ENCODE data around the gene KIF21A.

Gene KIF21A

DNA sequence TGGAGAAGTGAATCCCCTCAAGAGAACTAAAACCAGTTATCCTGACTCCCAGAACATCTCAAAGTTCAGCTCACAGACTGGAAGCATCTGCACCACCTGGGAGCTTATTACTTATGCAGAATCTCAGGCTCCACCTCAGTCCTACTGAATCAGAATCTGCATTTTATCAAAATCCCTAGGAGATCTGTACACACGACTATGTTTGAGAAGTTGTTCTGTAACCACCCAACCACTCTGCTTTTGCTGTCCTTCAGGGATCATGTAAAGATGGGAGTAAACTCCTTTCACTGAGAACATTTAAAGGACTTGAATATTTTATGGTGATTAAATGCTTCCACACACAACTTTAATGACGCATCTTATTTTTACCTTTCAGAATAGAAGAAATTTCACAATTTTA is 98.0 kb downstream of the KIF21A start:
- H3K27me3 ChIP-seq (ENCODE audit: low read length) = no peaks in the 10 kb centered on the region
- H3K4me3 ChIP-seq (ENCODE audit: insufficient read depth, low read length, poor library complexity, severe bottlenecking) = no peak overlapping the region
- no peaks in the 10 kb centered on the region for H3K9me2 ChIP-seq (replicated peaks; ENCODE audit: insufficient read depth, low read length)
- no peaks in the 10 kb centered on the region for H3F3A ChIP-seq (ENCODE audit: insufficient read depth)
- H3K4me2 ChIP-seq (ENCODE audit: low read depth, low read length, poor library complexity, severe bottlenecking) = no peak overlapping the region
- H3K27ac ChIP-seq (ENCODE audit: low read depth, low read length) = no peak overlapping the region
- H2AFZ ChIP-seq (ENCODE audit: low read depth, low read length, severe bottlenecking) = no peak overlapping the region
- no peaks in the 10 kb centered on the region for H3K9me3 ChIP-seq (ENCODE audit: insufficient read depth, low read length)
- H4K20me1 ChIP-seq (ENCODE audit: low read depth, low read length) = no peaks in the 10 kb centered on the region
- TF ChIP-seq, protein P1, sequence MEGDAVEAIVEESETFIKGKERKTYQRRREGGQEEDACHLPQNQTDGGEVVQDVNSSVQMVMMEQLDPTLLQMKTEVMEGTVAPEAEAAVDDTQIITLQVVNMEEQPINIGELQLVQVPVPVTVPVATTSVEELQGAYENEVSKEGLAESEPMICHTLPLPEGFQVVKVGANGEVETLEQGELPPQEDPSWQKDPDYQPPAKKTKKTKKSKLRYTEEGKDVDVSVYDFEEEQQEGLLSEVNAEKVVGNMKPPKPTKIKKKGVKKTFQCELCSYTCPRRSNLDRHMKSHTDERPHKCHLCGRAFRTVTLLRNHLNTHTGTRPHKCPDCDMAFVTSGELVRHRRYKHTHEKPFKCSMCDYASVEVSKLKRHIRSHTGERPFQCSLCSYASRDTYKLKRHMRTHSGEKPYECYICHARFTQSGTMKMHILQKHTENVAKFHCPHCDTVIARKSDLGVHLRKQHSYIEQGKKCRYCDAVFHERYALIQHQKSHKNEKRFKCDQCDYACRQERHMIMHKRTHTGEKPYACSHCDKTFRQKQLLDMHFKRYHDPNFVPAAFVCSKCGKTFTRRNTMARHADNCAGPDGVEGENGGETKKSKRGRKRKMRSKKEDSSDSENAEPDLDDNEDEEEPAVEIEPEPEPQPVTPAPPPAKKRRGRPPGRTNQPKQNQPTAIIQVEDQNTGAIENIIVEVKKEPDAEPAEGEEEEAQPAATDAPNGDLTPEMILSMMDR (IDR thresholded peaks at IDR 0.05; ENCODE audit: insufficient read depth, low read length, poor library complexity, severe bottlenecking) = no peak
- no peak for TF ChIP-seq EZH2phosphoT487 (conservative IDR thresholded peaks at IDR 0.05; ENCODE audit: low read length)
- no peaks in the 10 kb centered on the region for H3K36me3 ChIP-seq (ENCODE audit: low read length)
- no peaks in the 10 kb centered on the region for H3K79me2 ChIP-seq (ENCODE audit: insufficient read depth, low read length)
- H3K9ac ChIP-seq (ENCODE audit: low read length) = no peak overlapping the region

DNA sequence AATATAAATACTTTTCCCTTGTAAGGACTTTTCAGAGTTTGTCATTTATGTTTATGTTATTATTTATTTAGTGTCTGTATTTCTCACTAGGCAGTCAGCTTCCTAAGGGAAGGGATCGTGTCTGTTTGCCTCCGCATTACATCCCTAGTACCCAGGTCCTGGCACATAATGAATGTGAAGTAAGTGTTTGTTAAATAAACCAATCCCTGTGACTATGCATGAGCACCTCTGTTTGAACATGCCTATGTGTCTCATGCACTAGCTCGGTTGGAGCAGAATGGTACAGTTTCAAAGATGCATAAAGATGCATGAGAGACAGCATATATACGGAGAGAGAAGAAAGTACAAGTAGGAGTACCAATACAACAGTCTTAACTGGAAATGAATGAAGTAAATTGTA is 99.3 kb downstream of the KIF21A start:
- H3K9me3 ChIP-seq (ENCODE audit: insufficient read depth, low read length) = no peaks in the 10 kb centered on the region
- H3K4me3 ChIP-seq (ENCODE audit: insufficient read depth, low read length, poor library complexity, severe bottlenecking) = no peak overlapping the region
- no peaks in the 10 kb centered on the region for H3K36me3 ChIP-seq (ENCODE audit: low read length)
- no peaks in the 10 kb centered on the region for H3F3A ChIP-seq (ENCODE audit: insufficient read depth)
- no peaks in the 10 kb centered on the region for H4K20me1 ChIP-seq (ENCODE audit: low read depth, low read length)
- no peaks in the 10 kb centered on the region for H3K27me3 ChIP-seq (ENCODE audit: low read length)
- H2AFZ ChIP-seq (ENCODE audit: low read depth, low read length, severe bottlenecking) = no peak overlapping the region
- TF ChIP-seq, protein P1 (IDR thresholded peaks at IDR 0.05; ENCODE audit: insufficient read depth, low read length, poor library complexity, severe bottlenecking) = no peak
- TF ChIP-seq EZH2phosphoT487 (conservative IDR thresholded peaks at IDR 0.05; ENCODE audit: low read length) = no peak
- no peak overlapping the region for H3K27ac ChIP-seq (ENCODE audit: low read depth, low read length)
- no peaks in the 10 kb centered on the region for H3K9me2 ChIP-seq (replicated peaks; ENCODE audit: insufficient read depth, low read length)
- no peak overlapping the region for H3K4me2 ChIP-seq (ENCODE audit: low read depth, low read length, poor library complexity, severe bottlenecking)
- H3K9ac ChIP-seq (ENCODE audit: low read length) = no peak overlapping the region
- no peaks in the 10 kb centered on the region for H3K79me2 ChIP-seq (ENCODE audit: insufficient read depth, low read length)

DNA sequence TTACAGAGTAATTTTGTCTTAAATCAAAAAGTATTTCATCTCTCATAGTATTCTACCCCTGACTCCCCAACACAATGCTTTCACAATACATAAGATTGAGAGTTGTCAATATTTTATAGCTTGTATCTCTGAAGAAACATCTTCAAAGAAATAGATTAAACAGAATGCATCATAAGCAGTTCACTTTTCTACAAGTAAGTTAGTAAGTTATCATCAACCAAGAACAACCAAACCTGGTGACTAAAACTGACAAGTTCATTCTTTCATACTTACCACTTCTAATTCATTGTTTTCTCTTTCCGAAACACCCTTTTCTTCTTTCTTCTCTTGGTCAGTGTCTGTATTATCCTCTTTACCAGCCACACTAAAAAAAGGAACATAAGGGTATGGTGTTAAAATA is 101.2 kb downstream of the KIF21A start:
- TF ChIP-seq, protein P1 (IDR thresholded peaks at IDR 0.05; ENCODE audit: insufficient read depth, low read length, poor library complexity, severe bottlenecking) = no peak
- TF ChIP-seq EZH2phosphoT487 (conservative IDR thresholded peaks at IDR 0.05; ENCODE audit: low read length) = no peak
- Histone ChIP-seq H2AFZ (ENCODE audit: low read depth, low read length, severe bottlenecking) (no peak overlapping the region), H4K20me1 (ENCODE audit: low read depth, low read length) (no peaks in the 10 kb centered on the region), H3K4me3 (ENCODE audit: insufficient read depth, low read length, poor library complexity, severe bottlenecking) (no peak overlapping the region), H3K4me2 (ENCODE audit: low read depth, low read length, poor library complexity, severe bottlenecking) (no peak overlapping the region), H3K36me3 (ENCODE audit: low read length) (no peaks in the 10 kb centered on the region), H3K9ac (ENCODE audit: low read length) (no peak overlapping the region), H3K9me3 (ENCODE audit: insufficient read depth, low read length) (no peaks in the 10 kb centered on the region), H3K79me2 (ENCODE audit: insufficient read depth, low read length) (no peaks in the 10 kb centered on the region), H3K9me2 (replicated peaks; ENCODE audit: insufficient read depth, low read length) (no peaks in the 10 kb centered on the region), H3K27me3 (ENCODE audit: low read length) (no peaks in the 10 kb centered on the region), H3F3A (ENCODE audit: insufficient read depth) (no peaks in the 10 kb centered on the region), H3K27ac (ENCODE audit: low read depth, low read length) (no peak overlapping the region)

Measured in SU-DHL-6 (cell line).